GM19035 (cell line): Measurements from ENCODE around the gene LONRF2.

ENCODE experiments used
- ATAC-seq: cut with Tn5 transposase; IDR thresholded peaks from one replicate; pipeline ENCODE4 v1.9.1; 2021; ENCODE audit not compliant: unreplicated experiment

The LONRF2 gene

GRCh38 chr2:100276716-100277115, 45.6 kb downstream of the LONRF2 start:
- no peak for ATAC-seq

GRCh38 chr2:100275200-100275589, 47.1 kb downstream of the LONRF2 start:
- no peak for ATAC-seq

- ATAC-seq: no peak
Measured at GRCh38 chr2:100274566-100275199, 47.6 kb downstream of the LONRF2 start.

GRCh38 chr2:100274076-100274475, 48.2 kb downstream of the LONRF2 start:
- ATAC-seq: no peak

- no peak for ATAC-seq
Measured at GRCh38 chr2:100273387-100273786, 48.9 kb downstream of the LONRF2 start.

GRCh38 chr2:100272841-100273329, 49.4 kb downstream of the LONRF2 start:
- no peak for ATAC-seq

- ATAC-seq: no peak
Measured at GRCh38 chr2:100271210-100271609, 51.1 kb downstream of the LONRF2 start.

- ATAC-seq: no peak
Measured at GRCh38 chr2:100270381-100271146, 51.7 kb downstream of the LONRF2 start.

- ATAC-seq: no peak
Measured at GRCh38 chr2:100269889-100270288, 52.4 kb downstream of the LONRF2 start.

GRCh38 chr2:100268986-100269385, 53.3 kb downstream of the LONRF2 start:
- no peak for ATAC-seq

GRCh38 chr2:100267751-100268150, 54.5 kb downstream of the LONRF2 start:
- no peak for ATAC-seq

- ATAC-seq: no peak
Measured at GRCh38 chr2:100266126-100266525, 56.2 kb downstream of the LONRF2 start.

GRCh38 chr2:100265226-100265625, 57.1 kb downstream of the LONRF2 start:
- ATAC-seq: no peak

GRCh38 chr2:100264651-100265050, 57.6 kb downstream of the LONRF2 start:
- no peak for ATAC-seq

- ATAC-seq: no peak
Measured at GRCh38 chr2:100264121-100264520, 58.2 kb downstream of the LONRF2 start.

GRCh38 chr2:100262555-100263320, 59.6 kb downstream of the LONRF2 start:
- no peak for ATAC-seq

GRCh38 chr2:100262046-100262445, 60.3 kb downstream of the LONRF2 start:
- ATAC-seq: no peak

- ATAC-seq: no peak
Measured at GRCh38 chr2:100260712-100261620, 61.3 kb downstream of the LONRF2 start.

GRCh38 chr2:100259106-100259505, 63.2 kb downstream of the LONRF2 start:
- ATAC-seq: no peak

- no peak for ATAC-seq
Measured at GRCh38 chr2:100257939-100258338, 64.4 kb downstream of the LONRF2 start.

- ATAC-seq: no peak
Measured at GRCh38 chr2:100256849-100257248, 65.5 kb downstream of the LONRF2 start.
